HG02798 (cell line): ENCODE data around the gene C1orf116.
A peak's percentile ranks its signal among the peaks of the same experiment; 100 is the strongest.

Source experiments
- ATAC-seq: cut with Tn5 transposase; IDR thresholded peaks from one replicate; pipeline ENCODE4 v1.9.1; 2021; ENCODE audit warnings: mild to moderate bottlenecking; ENCODE audit not compliant: unreplicated experiment, poor library complexity

The C1orf116 gene

DNA sequence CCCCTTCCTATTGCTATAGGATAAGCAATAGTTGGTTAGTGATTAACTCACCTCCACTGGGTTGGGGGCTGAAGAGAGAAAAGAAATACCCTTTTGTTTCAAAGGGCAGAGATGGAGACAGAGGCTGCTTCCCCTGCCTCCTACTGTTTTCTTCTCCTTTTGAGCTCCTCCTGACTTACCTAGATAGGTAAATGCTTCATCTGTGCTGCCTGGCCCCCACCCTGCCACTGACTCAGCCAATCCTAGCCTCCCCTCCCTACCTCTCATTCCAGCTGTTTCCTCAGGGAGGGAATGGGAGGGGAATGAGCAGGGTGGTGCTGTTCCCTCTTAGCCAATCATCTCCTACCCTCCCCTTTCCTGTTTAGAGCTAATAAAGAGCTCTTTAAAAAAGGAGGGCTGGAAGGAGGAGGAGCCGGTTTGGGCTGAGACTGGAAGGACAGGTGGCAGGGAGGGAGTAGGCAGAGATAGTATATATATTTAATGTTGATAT lies at the start of gene C1orf116:
Gene C1orf116 (minus strand): TSS at position 229 of the 490 bp plus-strand sequence. CDS start 5,158 bp downstream, outside the sequence.
- ATAC-seq = no peak

DNA sequence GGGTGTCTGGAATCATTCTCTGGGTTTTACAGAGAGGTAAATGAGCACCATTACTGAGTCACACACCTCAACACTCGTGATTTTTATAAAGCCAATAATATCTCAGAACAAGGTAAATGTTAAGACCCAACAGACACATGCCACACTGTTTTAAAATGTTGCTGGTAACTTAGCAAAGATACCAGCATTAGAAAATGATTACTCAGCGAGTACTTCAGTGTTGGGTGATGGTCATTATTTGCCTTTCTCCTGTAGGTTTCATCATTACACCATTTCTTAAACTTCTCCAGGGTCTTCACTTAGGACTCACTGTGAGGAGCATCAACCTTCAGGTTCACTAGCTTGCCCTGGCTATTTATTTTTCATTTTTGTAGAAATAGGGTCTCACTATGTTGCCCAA lies 49.2 kb upstream of the C1orf116 start:
- no peak for ATAC-seq

DNA sequence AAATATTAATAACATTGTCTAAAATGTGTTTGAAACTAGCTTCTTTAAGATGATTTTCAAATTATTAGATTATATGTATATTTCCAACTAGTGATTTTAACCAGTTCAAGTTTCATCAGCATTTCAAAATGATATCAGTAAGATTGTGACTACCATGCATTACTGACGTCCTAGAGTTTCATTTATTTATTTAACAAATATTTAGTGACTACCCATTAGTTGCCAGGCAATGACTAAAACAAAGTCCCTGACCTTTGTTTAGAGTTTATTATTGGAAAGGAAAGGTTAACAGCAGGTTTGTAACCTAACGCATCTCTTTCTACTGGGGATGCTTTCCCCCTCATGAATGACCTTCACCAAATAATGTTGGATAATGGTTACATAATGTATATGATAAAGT lies 48.5 kb upstream of the C1orf116 start:
- no peak for ATAC-seq

DNA sequence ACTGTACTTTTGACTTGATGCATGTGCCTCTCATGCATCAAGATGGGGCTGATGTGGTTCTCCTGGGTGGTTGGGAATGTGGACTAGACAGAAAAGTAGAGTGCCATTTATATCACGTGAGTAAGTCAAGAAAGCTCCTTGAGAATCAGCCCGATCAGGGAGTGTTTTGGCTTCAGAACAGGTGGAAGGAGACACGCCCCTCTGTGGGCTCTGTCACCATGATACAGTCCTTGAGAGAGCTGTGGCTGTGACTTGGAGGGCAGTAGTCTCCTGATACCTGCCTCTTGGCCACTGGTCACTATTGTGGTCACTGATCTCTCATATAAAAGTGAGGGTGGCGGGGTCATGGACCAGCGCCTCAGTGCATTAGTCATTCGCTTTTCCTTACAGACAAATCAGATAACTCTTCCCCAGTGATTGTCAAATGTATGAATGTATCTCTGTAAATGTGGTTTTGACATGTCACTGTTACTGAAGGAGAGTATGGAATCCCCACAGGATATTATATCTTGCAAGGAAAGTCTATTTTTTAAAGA lies 47.2 kb upstream of the C1orf116 start:
- no peak for ATAC-seq

DNA sequence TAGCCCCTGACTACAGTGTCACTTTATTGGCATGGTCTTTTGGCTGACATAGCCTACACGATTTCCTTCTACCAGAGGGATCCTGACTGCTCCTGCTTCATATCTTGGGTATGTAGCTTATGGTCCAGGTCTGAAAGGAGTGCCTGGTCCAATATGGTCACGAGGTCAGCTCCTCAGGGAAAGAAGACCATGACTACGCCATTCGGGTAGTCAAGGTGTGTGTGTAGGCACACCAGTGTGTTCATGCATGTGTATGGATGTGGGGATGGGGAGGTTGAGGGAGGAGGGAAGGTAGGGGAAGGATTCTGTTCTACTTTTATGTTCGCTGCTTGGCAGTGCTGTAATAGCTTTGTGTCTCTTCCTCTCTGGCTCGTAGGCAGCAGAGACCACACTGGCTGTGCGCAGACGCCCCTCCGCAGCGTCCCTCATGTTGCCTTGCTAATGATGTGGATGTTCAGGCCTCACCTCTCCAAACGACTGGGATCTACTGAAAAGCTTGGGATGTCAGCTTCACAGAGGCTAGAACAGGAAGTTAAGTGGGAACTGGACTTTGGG lies 46.1 kb upstream of the C1orf116 start:
- no peak for ATAC-seq

DNA sequence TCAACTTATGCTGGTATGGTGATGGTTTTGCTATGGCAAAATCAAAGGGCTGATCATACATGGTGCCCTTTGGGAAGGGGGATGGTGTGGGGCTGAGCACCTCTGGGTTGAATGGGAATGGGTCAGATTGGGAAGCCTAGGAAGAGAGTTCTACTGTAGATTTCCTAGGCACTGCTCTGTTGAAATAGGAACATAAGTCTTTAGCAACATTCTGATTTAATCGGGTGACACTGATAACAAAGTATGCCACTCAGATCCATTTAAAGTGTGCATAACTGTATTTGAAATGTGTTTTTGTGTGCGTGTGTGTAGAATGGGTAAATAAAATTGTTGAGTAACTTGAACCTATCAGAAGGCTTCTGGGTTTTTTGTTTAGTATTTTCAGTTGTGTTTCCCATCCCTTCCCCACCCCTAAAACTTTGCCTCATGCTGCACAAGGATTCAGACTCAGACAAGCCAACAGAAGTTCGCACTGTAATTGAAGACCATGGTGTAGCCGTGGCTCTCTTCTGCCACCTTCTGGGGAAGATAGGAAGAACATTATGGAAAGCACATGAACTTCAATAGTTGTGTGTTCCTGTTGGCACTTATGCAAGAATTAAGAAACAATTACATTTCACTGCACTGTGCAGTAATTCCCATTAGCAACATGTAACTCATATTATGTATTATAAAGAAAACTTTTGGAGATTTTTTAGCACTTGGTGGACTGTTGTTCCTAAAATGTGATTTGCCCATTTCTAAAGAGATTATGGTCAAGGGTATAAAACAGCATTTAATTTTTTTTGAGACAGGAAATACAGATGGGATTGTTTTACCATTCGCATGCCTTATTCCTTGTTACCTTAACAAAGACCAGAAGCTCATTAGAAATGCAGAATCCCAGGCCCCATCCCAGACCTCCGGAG lies 45.2 kb upstream of the C1orf116 start:
- peak; percentile 70 for ATAC-seq

DNA sequence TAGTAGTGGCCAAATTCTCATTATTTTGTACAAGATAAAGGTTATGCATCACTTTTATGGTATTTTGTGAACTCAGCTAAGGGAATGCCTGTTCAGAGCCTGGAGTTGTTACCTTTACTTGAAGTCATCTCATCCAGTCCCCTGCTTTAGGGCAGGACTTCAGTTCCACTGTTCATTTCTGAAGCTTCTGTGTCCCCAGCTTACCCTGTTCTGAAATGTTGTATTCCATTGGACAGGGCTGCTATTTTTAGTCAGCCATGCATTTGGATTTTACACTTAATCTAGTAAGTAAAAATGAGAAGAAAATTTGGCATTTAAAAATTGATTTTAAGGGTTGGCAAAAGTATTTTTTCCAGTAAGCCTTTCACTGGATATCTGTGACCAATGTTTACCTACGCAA lies 44.5 kb upstream of the C1orf116 start:
- no peak for ATAC-seq

DNA sequence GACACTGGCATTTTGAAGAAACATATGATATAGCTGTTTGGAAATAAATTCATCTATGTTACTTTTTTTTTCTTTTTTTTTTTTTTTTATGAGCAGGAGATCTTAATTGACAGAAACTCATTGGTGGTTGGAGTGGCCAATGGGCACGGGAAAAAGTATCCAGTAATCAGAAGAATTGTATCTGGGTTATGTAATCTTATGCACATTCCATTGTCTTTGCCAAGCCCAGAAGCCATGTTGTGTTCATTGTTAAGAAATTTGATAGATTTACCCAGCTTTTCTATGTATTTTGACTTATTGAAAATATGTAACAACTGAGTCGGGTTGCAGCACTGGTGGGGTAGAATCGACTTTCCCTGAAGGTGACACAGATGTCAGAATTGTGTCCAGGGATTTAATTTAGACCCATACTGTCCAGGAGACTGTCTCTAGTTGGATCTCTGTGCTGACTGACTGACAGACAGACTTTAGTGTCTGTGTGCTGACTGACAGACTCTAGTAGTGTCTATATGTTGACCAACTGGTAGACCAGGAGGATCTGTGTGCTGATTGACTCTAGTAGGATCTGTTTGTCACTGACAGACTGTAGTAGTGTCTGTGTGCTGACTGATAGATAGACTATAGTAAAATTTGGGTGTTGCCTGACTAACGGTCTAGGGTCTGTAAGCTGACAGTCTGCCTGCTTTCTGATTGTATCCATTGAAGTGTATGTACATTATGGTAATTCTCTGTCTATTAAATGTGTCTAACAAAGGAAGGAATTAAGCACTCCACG lies 43.8 kb upstream of the C1orf116 start:
- no peak for ATAC-seq

DNA sequence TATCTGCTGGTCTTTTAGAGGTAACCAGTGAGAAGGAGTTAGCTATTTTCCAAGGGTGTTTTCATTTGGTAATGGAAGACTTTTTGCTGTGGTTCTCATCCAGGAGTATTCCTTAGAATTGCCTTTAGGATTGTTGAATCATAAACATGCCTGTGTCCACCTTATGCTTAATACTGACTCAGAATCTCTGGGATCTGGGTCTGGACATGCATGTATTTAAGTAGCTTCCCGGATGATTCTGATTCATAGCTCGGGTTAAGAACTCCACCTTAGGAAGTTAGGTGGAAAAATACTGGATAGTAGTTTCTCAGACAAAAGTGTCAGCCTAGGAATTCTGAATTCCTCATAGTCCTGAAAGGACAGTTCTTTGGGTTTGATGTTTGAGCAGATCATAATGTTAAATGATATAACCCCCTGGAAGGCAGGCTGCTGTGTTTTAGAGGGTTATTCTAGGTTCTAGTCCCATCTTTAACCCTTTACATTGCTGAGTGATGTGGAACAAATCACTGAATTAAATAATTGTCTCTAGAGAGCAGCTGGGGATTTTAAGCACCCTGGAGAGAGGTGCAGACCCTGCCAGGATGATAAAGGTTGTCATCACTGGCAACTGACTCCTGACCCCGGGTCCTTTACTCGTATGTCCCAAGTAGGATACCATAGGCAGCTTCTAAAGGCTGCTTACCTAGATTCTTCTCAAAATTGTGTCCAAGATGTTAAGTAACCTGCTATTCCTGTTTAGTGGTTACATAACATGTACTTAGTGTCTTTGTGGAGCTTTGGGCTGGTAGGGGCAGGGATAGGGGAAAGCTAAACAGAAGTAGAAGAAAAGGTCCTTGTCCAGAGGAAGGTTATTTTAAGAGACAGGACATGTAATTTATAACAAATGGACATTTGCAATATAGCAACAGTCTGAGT lies 41.6 kb upstream of the C1orf116 start:
- ATAC-seq = no peak

DNA sequence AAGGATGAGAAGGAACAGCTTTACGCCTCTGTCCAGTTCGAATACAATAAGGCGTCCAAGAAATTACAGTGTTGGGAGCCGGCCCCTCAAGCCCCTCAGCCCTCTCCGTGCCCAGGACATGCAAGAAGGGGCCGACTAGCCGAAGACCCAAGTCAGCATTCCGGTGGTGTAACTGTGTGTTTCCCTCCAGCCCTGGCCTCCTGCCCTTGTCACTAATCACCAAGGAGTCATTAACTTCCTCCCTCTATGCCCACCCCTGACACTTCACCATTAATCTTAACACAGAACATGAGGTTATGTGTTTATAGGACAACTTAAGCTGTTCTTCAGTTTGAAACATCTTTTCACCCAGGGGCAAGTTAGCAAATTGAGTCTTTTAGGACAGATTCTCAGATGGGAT lies 39.7 kb upstream of the C1orf116 start:
- no peak for ATAC-seq

DNA sequence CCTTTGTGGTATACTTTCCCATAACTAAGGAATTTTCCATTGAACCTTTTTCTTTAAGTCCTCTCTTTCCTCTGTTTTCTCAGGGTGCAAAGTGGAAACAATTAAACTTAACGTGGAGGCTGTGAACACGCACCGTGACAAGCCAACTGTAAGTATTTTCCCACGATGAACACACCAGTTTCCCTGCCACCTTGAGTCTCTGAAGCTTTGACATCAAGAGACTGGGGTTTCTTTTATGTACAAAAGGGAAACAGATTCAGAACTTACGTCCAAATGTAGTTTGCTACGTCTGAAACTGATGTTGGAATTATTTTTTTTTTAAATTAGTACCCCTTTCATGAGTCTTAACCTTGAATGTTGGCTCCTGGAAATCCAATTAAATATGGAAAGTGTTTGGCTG lies 38.9 kb upstream of the C1orf116 start:
- no peak for ATAC-seq

DNA sequence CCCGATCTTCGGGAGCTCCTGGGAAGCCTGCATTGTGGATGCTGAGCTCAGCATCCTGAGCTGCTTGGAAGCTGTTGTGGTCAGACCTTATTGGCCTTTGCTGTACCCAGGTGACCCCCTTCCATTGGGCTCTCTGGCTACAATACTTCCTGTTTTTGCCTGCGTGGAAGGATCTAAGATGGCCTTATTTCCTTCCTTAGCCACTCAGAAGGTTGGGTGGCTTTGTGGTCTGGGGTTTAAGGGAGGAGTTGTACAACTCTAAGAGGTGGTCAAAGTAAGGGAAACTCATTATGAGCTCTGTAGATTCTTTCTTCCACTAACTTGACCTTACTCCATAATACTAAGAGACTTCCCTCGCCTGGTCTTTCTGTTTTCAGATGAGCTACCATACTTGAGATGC lies 38.3 kb upstream of the C1orf116 start:
- ATAC-seq = no peak

DNA sequence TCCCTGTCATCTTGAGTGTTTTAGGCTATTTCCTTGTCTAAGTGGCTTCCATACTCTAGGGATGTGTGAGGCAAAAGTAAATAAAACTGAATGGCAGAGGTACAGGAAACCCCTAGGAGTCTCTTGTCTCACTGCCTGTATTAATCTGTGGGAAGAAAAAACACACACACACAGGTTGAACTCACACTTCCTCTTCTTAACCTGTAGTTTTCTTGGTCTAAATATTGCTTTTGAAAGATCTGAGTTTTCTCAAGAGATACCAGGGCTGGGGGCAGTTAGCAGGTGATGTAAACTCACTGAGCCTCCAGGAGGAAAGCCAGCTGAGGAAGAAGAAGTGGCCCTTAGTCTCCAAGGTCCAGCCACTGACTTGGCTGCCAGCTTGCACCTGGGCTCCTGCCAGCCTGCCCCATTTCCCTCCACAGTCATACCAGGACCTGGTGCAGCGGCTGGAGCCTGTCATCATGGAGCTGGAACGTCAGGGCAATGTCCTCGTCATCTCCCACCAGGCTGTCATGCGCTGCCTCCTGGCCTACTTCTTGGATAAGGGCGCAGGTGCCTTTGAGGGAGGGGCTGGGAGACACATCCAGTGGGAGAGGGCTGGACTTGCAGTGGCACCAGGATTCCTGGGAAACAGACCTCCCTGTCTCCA lies 37.4 kb upstream of the C1orf116 start:
- peak; percentile 48 for ATAC-seq

DNA sequence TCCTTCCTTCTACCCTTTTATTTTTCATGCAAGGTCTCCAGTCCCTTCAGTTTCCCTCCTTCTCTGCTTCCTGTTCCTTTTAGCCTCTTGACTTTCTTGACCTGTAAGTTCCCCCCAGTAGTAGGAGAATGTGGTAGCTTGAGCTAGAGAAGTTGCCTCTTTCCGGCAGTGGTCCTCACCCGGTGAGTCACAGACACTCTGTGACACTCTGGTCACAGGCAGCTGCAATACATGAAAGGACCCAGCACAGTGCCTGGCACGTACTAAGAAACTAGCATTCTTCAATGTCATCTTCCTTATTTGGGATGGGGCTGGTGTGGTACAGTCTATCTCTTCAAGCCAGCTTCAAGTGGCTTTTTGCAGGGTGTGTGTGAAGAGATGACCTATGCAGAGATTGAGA lies 36.5 kb upstream of the C1orf116 start:
- ATAC-seq = no peak

DNA sequence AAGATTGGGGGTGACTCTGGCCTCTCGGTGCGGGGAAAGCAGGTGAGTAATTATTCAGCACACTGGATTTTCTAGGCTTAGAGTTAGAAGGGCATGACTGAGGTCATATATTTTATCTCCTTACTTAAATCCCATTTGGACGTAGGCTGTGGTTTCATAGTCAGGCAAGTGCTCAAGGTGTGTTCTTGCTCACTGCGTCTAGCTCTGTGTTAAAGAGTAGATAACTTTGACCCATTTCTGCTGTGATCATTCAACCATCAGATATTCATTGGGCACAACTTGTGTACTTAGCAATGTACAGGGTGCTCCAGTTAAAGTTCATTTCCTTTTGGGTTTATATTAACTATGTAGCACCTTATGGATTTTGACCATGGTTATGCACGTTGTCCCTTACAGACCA lies 35.1 kb upstream of the C1orf116 start:
- no peak for ATAC-seq

DNA sequence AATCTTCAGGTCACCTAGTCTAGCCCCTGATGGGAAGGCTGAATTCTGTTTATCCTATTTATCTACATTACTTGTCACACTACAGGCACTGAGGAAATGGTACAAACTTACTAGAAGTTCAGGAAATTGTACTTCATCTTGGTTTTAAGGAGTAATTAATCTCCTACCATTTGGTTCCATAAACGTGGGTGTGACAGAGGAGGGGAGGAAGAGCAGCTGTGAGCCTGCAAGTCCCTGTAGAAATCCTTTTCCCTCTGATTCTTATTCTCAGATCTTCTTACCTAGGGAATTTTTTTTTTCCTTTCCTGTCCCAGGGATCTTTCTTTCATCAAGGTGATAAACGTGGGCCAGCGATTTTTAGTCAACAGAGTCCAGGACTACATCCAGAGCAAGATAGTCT lies 34.6 kb upstream of the C1orf116 start:
- ATAC-seq = no peak

DNA sequence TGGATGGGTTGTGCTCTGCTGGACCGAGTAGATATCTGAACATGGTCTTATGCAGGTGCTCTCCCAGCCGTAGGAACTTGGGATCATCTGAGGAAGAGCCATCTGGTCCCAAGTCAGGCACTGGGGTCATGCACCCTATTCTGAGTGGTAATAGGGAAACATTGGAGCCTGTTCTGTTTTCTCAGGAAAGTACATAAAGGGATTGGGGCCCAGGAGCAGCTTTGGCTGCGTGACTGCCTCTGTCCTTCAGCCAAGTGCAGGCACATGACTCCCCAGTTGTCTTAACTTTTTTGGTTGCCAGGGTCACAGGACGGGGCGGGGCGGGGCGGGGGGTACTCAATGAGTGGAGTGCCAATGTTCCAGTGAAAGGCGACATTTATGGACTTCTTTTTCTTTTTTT lies 32.0 kb upstream of the C1orf116 start:
- no peak for ATAC-seq

DNA sequence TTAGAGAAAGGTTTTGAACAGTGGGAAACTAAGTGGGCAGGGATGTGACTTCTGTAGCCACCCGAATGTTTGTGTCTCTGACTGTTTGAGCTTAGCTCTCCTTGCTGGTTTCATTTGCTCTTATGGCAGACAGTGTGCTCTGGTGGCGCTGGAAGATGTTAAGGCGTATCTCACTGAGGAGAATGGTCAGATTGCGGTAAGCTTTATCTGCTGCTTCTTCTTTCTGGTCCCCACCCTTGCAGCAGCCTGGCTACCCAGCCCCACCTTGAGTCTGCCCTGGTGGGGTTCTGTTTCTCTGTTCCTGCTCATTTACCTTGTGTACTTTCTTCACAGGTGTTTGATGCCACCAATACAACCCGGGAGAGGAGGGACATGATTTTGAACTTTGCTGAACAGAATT lies 30.5 kb upstream of the C1orf116 start:
- no peak for ATAC-seq

DNA sequence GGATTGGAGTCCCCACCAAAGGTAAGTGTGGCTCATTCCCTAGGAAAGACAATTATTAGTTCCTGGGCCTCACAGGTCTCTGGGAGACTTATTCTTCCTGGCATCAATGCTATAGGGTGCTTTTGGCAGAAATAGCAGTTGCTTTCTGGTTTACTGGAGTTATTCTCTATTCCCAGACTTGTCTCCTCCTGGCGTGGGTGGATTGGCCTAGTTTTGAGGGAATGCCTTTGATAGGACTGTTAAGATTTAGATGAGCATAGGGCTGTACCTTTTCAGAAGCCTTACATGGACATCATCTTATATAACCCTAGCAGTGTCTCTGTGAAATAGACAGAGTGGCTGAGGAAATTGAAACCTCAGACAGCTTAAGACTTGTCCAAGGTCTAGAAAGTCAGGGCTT lies 29.5 kb upstream of the C1orf116 start:
- no peak for ATAC-seq
